ENCODE data around the gene NAP1L5.

The NAP1L5 gene

DNA sequence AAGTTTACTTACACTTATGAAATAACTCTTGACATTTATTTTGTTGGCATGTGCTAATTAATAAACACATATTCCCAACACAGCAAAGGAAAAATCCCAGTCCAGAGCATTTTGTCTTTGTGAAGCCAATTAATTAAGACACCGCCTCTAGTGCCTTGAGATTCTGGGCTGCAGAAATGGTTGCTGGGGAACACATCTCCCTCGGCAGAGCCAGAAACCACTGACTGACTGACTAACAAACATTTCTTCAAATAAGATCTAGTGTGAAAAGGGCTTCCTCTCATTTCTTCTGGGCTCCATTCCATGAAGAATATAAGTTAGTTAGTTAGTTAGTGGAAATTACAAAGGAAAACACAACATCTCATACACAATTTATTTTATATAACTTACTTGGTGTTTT, 28.4 kb upstream of the NAP1L5 start:
- DNase-seq (ENCODE audit: low read depth): no peak
- TF ChIP-seq CTCF (IDR thresholded peaks at IDR 0.05; ENCODE audit: control insufficient read depth, insufficient read depth, low read depth, low read length, missing control alignments): no peak
- no peak overlapping the region for H3K4me3 ChIP-seq (ENCODE audit: control insufficient read depth, low read depth, low read length)

GRCh38 chr4:88725143-88725542, 27.5 kb upstream of the NAP1L5 start:
- no peak for TF ChIP-seq CTCF (IDR thresholded peaks at IDR 0.05; ENCODE audit: control insufficient read depth, insufficient read depth, low read depth, low read length, missing control alignments)
- DNase-seq (ENCODE audit: low read depth): no peak
- H3K4me3 ChIP-seq (ENCODE audit: control insufficient read depth, low read depth, low read length): no peak overlapping the region

DNA sequence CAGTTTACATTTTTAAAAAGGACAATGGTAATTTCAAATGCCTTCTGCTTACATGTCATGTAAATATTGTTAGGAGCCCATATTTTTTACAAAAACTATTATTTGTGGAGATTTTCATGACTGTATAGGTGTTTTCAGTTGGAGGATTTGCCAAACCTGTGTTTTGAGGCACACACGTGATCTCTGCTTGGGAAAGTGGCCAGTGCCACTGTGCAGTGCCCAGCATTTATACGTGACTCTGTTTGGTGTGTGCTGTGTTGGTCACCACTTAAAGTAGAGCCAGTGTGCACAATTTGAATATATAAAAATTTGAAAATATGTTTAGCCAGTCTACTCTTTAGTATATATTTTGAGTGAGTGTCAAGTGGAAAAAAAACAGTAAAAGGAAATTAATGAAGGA, 26.8 kb upstream of the NAP1L5 start:
- no peak for DNase-seq (ENCODE audit: low read depth)
- no peak for TF ChIP-seq CTCF (IDR thresholded peaks at IDR 0.05; ENCODE audit: control insufficient read depth, insufficient read depth, low read depth, low read length, missing control alignments)
- no peak overlapping the region for H3K4me3 ChIP-seq (ENCODE audit: control insufficient read depth, low read depth, low read length)

DNA sequence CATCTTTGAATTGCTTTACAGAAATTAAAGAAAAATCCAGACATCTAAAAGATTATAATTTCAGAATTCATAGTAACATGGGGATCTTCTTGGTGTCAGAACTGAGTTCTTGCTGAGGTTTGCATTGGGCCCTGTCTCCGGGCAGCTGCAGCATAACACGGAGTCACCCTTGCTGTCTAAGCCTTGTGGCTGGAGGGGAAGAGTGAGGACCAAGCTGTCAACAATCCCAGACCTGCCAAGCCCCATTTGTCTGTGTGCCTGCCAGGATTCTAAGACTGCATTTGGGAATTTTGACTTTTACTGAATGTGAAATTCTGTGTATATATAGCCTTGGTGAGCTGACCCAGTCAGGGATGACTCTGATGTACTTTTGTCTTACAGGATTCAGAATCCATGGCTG, 25.2 kb upstream of the NAP1L5 start:
- no peak for TF ChIP-seq CTCF (IDR thresholded peaks at IDR 0.05; ENCODE audit: control insufficient read depth, insufficient read depth, low read depth, low read length, missing control alignments)
- no peak overlapping the region for H3K4me3 ChIP-seq (ENCODE audit: control insufficient read depth, low read depth, low read length)
- no peak for DNase-seq (ENCODE audit: low read depth)

DNA sequence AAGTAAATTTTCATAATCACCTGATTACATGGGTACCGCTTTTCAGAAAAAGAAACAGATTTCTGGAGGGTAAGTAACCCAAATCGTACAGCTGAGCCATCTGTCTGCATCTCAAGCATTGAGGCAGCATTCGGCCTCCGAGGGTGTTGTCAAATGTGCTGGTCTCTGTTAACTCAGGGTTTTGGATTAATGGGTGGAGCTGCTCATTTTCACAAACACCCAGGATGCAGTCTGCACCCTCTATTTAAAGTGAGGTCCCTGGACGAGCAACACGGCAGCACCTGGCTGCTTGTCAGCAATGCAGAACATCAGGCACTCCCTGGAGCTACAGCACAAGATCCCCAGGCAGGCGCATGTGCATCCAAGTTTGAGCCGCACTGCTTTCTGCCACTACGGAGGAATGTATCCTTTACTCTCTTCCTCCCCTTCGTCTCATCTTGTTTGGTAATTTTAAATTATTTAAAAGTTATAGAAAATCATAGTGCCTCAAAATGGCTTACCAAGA, 24.7 kb upstream of the NAP1L5 start:
- no peak for TF ChIP-seq CTCF (IDR thresholded peaks at IDR 0.05; ENCODE audit: control insufficient read depth, insufficient read depth, low read depth, low read length, missing control alignments)
- DNase-seq (ENCODE audit: low read depth): no peak
- H3K4me3 ChIP-seq (ENCODE audit: control insufficient read depth, low read depth, low read length): no peak overlapping the region

GRCh38 chr4:88720451-88721428, 23.1 kb upstream of the NAP1L5 start:
- DNase-seq (ENCODE audit: low read depth): no peak
- H3K4me3 ChIP-seq (ENCODE audit: control insufficient read depth, low read depth, low read length): no peak overlapping the region
- TF ChIP-seq CTCF (IDR thresholded peaks at IDR 0.05; ENCODE audit: control insufficient read depth, insufficient read depth, low read depth, low read length, missing control alignments): no peak

All from AG09309 (cell line).